DOHH2 (cell line): ENCODE results near the gene ATP8A2.

Experiments
- CTCF ChIP-seq: fragments of 200-600 bp; sonication (generic); IDR thresholded peaks from one replicate; pipeline ENCODE4 v1.5.1; 2014; ENCODE audit warnings: antibody characterized with exemption, mild to moderate bottlenecking, low read depth, low read length; ENCODE audit not compliant: poor library complexity, severe bottlenecking
- EZH2phosphoT487 ChIP-seq: fragments of 200-600 bp; sonication (generic); IDR thresholded peaks from 2 replicates; pipeline ENCODE4 v1.6.1; 2017; ENCODE audit warnings: borderline replicate concordance, mild to moderate bottlenecking, antibody characterized with exemption, low read length, moderate library complexity, mixed read lengths

- TF ChIP-seq CTCF (no peak), EZH2phosphoT487 (no peak)
These were observed 495.3 kb downstream of the ATP8A2 start for GRCh38 chr13:25867038-25867437.
